Inflammatory macrophage treated with lipopolysaccharide for 1 hour (primary cell): ENCODE data around the gene TBC1D8.

Experiments
- DNase-seq, 2 donors: peaks; one replicate each; pipeline ENCODE4 v3.0.0-alpha.2; 2020 to 2022

The TBC1D8 gene

GRCh38 chr2:101162561-101163330 lies 11.6 kb upstream of the TBC1D8 start:
- no peak for DNase-seq

GRCh38 chr2:101161658-101162057 lies 10.5 kb upstream of the TBC1D8 start:
- DNase-seq: no peak

- DNase-seq: no peak
Observed at GRCh38 chr2:101160454-101160853, 9.3 kb upstream of the TBC1D8 start.

- no peak for DNase-seq
Observed at GRCh38 chr2:101159526-101159925, 8.3 kb upstream of the TBC1D8 start.

- no peak for DNase-seq
Observed at GRCh38 chr2:101157272-101157671, 6.1 kb upstream of the TBC1D8 start.

GRCh38 chr2:101153787-101154186 lies 2.6 kb upstream of the TBC1D8 start:
- DNase-seq: no peak

- no peak for DNase-seq
Observed at GRCh38 chr2:101153077-101153707, 2.0 kb upstream of the TBC1D8 start.

- peak; percentile 62 to 69 for DNase-seq
Observed at GRCh38 chr2:101152272-101153076, 1.3 kb upstream of the TBC1D8 start.

- no peak for DNase-seq
Observed at GRCh38 chr2:101151859-101152271, 683 bp upstream of the TBC1D8 start.

- no peak for DNase-seq
Observed at GRCh38 chr2:101150306-101151145, 656 bp downstream of the TBC1D8 start.

GRCh38 chr2:101149241-101150192 lies 1.7 kb downstream of the TBC1D8 start:
- DNase-seq: peak in 1 of 2 donors; percentile 32

GRCh38 chr2:101148777-101149176 lies 2.4 kb downstream of the TBC1D8 start:
- no peak for DNase-seq

GRCh38 chr2:101147971-101148370 lies 3.2 kb downstream of the TBC1D8 start:
- DNase-seq: no peak

GRCh38 chr2:101147062-101147461 lies 4.1 kb downstream of the TBC1D8 start:
- no peak for DNase-seq

- DNase-seq: no peak
Observed at GRCh38 chr2:101146535-101146934, 4.6 kb downstream of the TBC1D8 start.

- DNase-seq: no peak
Observed at GRCh38 chr2:101145406-101145805, 5.8 kb downstream of the TBC1D8 start.

GRCh38 chr2:101142163-101142562 lies 9.0 kb downstream of the TBC1D8 start:
- DNase-seq: no peak

GRCh38 chr2:101140978-101141655 lies 10.1 kb downstream of the TBC1D8 start:
- no peak for DNase-seq

- DNase-seq: no peak
Observed at GRCh38 chr2:101140237-101140636, 10.9 kb downstream of the TBC1D8 start.

GRCh38 chr2:101139495-101139894 lies 11.7 kb downstream of the TBC1D8 start:
- DNase-seq: no peak
